Liver (tissue), 3 donors: ENCODE results near the gene MYOD1.

Experiments used
- EGR1 ChIP-seq, 2 donors: IDR thresholded peaks; 2 replicates each; pipeline ENCODE4 v1.6.1; 2016 to 2018; ENCODE audit warnings: antibody characterized with exemption in 2 of 2, low read depth in 2 of 2
- FOXA1 ChIP-seq: IDR thresholded peaks from 2 replicates; pipeline ENCODE4 v1.6.1; 2016; ENCODE audit warnings: antibody characterized with exemption
- FOXA2 ChIP-seq: IDR thresholded peaks from 2 replicates; pipeline ENCODE4 v1.6.1; 2016; ENCODE audit warnings: antibody characterized with exemption
- HNF4A ChIP-seq, 2 donors: conservative IDR thresholded peaks; 2 replicates each; pipeline ENCODE4 v1.6.1; 2016; ENCODE audit warnings: antibody characterized with exemption in 2 of 2, mild to moderate bottlenecking in 2 of 2
- JUND ChIP-seq, 2 donors: IDR thresholded peaks; 2 replicates each; pipeline ENCODE4 v1.6.1; 2016; ENCODE audit warnings: antibody characterized with exemption in 2 of 2
- RAD21 ChIP-seq, 2 donors: IDR thresholded peaks; 2 replicates each; pipeline ENCODE4 v1.6.1; 2016; ENCODE audit warnings: antibody characterized with exemption in 2 of 2, mild to moderate bottlenecking in 2 of 2
- SP1 ChIP-seq: IDR thresholded peaks from 2 replicates; pipeline ENCODE4 v1.6.1; 2018; ENCODE audit warnings: antibody characterized with exemption, mild to moderate bottlenecking
- TAF1 ChIP-seq: conservative IDR thresholded peaks from 2 replicates; pipeline ENCODE4 v1.6.1; 2016; ENCODE audit warnings: antibody characterized with exemption, mild to moderate bottlenecking
- YY1 ChIP-seq: IDR thresholded peaks from 2 replicates; pipeline ENCODE4 v1.6.1; 2016; ENCODE audit warnings: antibody characterized with exemption, mild to moderate bottlenecking
- TF ChIP-seq, protein P1 (sequence below): fragments of 150-350 bp; IDR thresholded peaks from 2 replicates; pipeline ENCODE4 v1.5.1; 2017; ENCODE audit warnings: improper control_type of control experiment, low read depth, low read length; ENCODE audit not compliant: missing input control
- TF ChIP-seq, protein P2 (sequence below): IDR thresholded peaks from 2 replicates; pipeline ENCODE4 v1.6.1; 2016; ENCODE audit warnings: antibody characterized with exemption
- TF ChIP-seq, protein P3 (sequence below): IDR thresholded peaks from 2 replicates; pipeline ENCODE4 v1.6.1; 2016; ENCODE audit warnings: antibody characterized with exemption, mild to moderate bottlenecking
- donor health status: healthy.
- donor health status: healthy.

DNA sequence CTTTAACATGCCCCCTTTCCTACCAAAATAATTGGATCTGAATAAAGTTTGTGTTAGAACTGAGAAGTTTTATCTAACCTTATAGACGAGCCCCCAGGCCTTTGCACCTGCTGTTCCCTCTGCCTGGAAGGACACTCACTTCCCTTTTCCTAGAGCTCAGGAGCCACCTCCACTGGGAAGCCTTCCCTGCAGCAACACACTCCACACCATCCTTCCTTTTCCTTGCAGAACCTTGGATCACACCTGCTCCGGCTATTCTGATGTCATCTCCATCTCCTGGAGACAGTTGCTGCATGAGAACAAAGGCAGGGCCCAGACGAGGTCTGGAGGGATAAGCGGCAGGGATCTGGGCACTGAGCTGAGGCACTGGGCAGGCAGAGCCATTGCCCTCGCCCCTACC is 22.6 kb upstream of the MYOD1 start:
- TF ChIP-seq, protein P1, sequence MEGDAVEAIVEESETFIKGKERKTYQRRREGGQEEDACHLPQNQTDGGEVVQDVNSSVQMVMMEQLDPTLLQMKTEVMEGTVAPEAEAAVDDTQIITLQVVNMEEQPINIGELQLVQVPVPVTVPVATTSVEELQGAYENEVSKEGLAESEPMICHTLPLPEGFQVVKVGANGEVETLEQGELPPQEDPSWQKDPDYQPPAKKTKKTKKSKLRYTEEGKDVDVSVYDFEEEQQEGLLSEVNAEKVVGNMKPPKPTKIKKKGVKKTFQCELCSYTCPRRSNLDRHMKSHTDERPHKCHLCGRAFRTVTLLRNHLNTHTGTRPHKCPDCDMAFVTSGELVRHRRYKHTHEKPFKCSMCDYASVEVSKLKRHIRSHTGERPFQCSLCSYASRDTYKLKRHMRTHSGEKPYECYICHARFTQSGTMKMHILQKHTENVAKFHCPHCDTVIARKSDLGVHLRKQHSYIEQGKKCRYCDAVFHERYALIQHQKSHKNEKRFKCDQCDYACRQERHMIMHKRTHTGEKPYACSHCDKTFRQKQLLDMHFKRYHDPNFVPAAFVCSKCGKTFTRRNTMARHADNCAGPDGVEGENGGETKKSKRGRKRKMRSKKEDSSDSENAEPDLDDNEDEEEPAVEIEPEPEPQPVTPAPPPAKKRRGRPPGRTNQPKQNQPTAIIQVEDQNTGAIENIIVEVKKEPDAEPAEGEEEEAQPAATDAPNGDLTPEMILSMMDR, result no peak
- no peak for TF ChIP-seq HNF4A (conservative IDR thresholded peaks at IDR 0.05)
- TF ChIP-seq, protein P2, sequence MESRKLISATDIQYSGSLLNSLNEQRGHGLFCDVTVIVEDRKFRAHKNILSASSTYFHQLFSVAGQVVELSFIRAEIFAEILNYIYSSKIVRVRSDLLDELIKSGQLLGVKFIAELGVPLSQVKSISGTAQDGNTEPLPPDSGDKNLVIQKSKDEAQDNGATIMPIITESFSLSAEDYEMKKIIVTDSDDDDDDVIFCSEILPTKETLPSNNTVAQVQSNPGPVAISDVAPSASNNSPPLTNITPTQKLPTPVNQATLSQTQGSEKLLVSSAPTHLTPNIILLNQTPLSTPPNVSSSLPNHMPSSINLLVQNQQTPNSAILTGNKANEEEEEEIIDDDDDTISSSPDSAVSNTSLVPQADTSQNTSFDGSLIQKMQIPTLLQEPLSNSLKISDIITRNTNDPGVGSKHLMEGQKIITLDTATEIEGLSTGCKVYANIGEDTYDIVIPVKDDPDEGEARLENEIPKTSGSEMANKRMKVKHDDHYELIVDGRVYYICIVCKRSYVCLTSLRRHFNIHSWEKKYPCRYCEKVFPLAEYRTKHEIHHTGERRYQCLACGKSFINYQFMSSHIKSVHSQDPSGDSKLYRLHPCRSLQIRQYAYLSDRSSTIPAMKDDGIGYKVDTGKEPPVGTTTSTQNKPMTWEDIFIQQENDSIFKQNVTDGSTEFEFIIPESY, result no peak
- TF ChIP-seq, protein P3, sequence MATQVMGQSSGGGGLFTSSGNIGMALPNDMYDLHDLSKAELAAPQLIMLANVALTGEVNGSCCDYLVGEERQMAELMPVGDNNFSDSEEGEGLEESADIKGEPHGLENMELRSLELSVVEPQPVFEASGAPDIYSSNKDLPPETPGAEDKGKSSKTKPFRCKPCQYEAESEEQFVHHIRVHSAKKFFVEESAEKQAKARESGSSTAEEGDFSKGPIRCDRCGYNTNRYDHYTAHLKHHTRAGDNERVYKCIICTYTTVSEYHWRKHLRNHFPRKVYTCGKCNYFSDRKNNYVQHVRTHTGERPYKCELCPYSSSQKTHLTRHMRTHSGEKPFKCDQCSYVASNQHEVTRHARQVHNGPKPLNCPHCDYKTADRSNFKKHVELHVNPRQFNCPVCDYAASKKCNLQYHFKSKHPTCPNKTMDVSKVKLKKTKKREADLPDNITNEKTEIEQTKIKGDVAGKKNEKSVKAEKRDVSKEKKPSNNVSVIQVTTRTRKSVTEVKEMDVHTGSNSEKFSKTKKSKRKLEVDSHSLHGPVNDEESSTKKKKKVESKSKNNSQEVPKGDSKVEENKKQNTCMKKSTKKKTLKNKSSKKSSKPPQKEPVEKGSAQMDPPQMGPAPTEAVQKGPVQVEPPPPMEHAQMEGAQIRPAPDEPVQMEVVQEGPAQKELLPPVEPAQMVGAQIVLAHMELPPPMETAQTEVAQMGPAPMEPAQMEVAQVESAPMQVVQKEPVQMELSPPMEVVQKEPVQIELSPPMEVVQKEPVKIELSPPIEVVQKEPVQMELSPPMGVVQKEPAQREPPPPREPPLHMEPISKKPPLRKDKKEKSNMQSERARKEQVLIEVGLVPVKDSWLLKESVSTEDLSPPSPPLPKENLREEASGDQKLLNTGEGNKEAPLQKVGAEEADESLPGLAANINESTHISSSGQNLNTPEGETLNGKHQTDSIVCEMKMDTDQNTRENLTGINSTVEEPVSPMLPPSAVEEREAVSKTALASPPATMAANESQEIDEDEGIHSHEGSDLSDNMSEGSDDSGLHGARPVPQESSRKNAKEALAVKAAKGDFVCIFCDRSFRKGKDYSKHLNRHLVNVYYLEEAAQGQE, result no peak
- TF ChIP-seq EGR1 (IDR thresholded peaks at IDR 0.05; ENCODE audit: low read depth in 2 of 2), result no peak
- no peak for TF ChIP-seq RAD21 (IDR thresholded peaks at IDR 0.05)
- TF ChIP-seq YY1, result no peak
- no peak for TF ChIP-seq FOXA2
- TF ChIP-seq TAF1, result no peak
- TF ChIP-seq SP1, result no peak
- TF ChIP-seq JUND (IDR thresholded peaks at IDR 0.05), result no peak
- TF ChIP-seq FOXA1, result no peak
